SU-DHL-6 (cell line): Measurements from ENCODE around the gene CDKL1.

Experiments used
- H2AFZ ChIP-seq: fragments of 200-600 bp; sonication (generic); 2 replicates; pipeline ENCODE4 v1.6.1; 2014; ENCODE audit warnings: low read depth, mild to moderate bottlenecking, moderate library complexity, mixed read lengths, antibody characterized with exemption, low read length; ENCODE audit not compliant: severe bottlenecking
- H3F3A ChIP-seq: fragments of 200-600 bp; shearing (Covaris generic); 2 replicates; pipeline ENCODE4 v1.6.0; 2016; ENCODE audit warnings: antibody characterized with exemption, mild to moderate bottlenecking; ENCODE audit not compliant: insufficient read depth
- H3K27ac ChIP-seq: fragments of 200-600 bp; sonication (generic); 2 replicates; pipeline ENCODE4 v1.5.1; 2016; ENCODE audit warnings: low read depth, mild to moderate bottlenecking, low read length, moderate library complexity, mixed read lengths
- H3K27me3 ChIP-seq: fragments of 200-600 bp; sonication (generic), shearing (Covaris generic); 2 replicates; pipeline ENCODE4 v1.6.0; 2014; ENCODE audit warnings: mild to moderate bottlenecking, low read length
- H3K36me3 ChIP-seq: fragments of 200-600 bp; sonication (generic); 2 replicates; pipeline ENCODE4 v1.6.1; 2014; ENCODE audit warnings: mild to moderate bottlenecking, low read length, mixed read lengths
- H3K4me2 ChIP-seq: fragments of 300-600, 200-600 bp; shearing (Covaris generic), sonication (generic); 2 replicates; pipeline ENCODE4 v1.6.0; 2014; ENCODE audit warnings: low read length, low read depth, mild to moderate bottlenecking; ENCODE audit not compliant: poor library complexity, severe bottlenecking
- H3K4me3 ChIP-seq: fragments of 200-600 bp; sonication (generic); 2 replicates; pipeline ENCODE4 v1.5.1; 2014; ENCODE audit warnings: antibody characterized with exemption, low read length, mild to moderate bottlenecking, mixed read lengths; ENCODE audit not compliant: insufficient read depth, poor library complexity, severe bottlenecking
- H3K79me2 ChIP-seq: fragments of 200-600 bp; sonication (generic); 2 replicates; pipeline ENCODE4 v1.6.1; 2014; ENCODE audit warnings: mild to moderate bottlenecking, low read length, moderate library complexity; ENCODE audit not compliant: insufficient read depth
- H3K9ac ChIP-seq: fragments of 200-600 bp; sonication (generic); 2 replicates; pipeline ENCODE4 v1.7.0; 2014; ENCODE audit warnings: mild to moderate bottlenecking, low read length
- H3K9me2 ChIP-seq: fragments of 200-600 bp; sonication (generic); replicated peaks from 2 replicates; pipeline ENCODE4 v1.6.1; 2014; ENCODE audit warnings: low read length; ENCODE audit not compliant: insufficient read depth
- H3K9me3 ChIP-seq: fragments of 200-600 bp; sonication (generic); 2 replicates; pipeline ENCODE4 v1.6.1; 2014; ENCODE audit warnings: low read length, mixed read lengths; ENCODE audit not compliant: insufficient read depth
- H4K20me1 ChIP-seq: fragments of 200-600 bp; sonication (generic); 2 replicates; pipeline ENCODE4 v1.6.1; 2014; ENCODE audit warnings: low read depth, mild to moderate bottlenecking, antibody characterized with exemption, low read length, moderate library complexity, mixed read lengths
- EZH2phosphoT487 ChIP-seq: fragments of 200-600 bp; sonication (generic), shearing (Covaris generic); conservative IDR thresholded peaks from 2 replicates; pipeline ENCODE4 v1.6.1; 2018; ENCODE audit warnings: mild to moderate bottlenecking, antibody characterized with exemption, low read length, moderate library complexity, mixed read lengths
- TF ChIP-seq, protein P1 (sequence below): fragments of 200-600 bp; sonication (generic); IDR thresholded peaks from one replicate; pipeline ENCODE4 v1.5.1; 2017; ENCODE audit warnings: antibody characterized with exemption, mild to moderate bottlenecking, low read length, moderate library complexity; ENCODE audit not compliant: insufficient read depth, poor library complexity, severe bottlenecking

The CDKL1 gene

DNA sequence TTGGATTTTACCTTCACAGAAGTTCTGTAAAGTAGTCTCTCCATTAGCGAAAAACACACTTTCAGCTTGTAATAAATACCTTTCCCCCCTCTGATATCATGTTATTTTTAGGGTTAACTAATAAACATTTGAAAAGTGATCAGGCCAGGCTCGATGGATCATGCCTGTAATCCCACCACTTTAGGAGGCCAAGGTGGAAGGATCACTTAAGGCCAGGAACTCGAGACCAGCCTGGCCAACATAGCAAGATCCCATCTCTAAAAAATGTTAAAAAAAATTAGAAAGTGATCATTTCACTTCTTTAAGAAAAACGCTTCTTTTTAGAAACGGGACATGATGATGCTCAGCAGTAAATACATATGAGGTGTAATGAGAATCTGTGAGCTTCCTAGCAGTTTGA, 2.0 kb downstream of the CDKL1 start:
- Histone ChIP-seq H3F3A (peaks cover 7% of the 10 kb centered on the region; the same call in 1 of the 2 replicates), H3K4me2 (no peak overlapping the region), H3K27ac (no peak overlapping the region)

DNA sequence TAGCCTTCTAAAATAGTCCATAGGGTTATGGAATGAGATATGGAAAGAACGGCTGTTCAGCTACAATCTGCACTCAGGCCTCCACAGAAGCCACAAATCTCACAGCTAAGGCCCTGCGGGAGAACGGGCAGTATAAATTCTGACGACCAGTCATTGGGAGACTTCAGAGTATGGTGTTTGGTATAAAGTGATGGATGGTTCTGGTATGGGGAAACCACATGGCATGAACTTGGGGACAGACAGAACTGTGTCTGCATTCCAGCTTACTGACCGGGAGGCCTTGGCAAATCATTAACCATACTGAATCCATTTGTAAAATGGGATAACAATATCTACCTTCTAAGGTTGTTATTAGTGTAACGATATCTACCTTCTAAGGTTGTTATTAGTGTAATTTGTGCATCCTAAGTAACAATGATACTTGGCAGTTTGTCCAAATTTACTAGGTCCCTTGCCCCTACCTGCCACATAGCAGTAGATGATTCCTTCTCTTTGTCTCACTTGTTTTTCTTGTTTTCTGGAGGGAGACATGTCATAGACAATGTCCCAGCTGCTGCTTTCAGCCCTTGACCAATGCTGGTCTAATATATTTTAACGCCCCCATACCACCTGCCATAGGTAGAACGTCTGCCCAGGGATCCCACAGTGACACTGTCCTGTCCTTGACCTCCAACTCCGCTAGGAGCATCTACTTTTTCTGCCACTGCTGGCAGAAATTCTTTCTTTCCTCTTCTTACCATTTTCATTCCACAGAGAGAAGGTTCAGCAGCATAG, 6.8 kb downstream of the CDKL1 start:
- Histone ChIP-seq H3K9me2 (no peaks in the 10 kb centered on the region), H2AFZ (no peak overlapping the region), H3K4me2 (no peak overlapping the region), H3F3A (no peaks in the 10 kb centered on the region), H3K9me3 (no peaks in the 10 kb centered on the region), H3K27ac (no peak overlapping the region), H3K9ac (no peak overlapping the region), H3K79me2 (no peaks in the 10 kb centered on the region), H3K27me3 (no peaks in the 10 kb centered on the region), H4K20me1 (no peaks in the 10 kb centered on the region), H3K4me3 (no peak overlapping the region), H3K36me3 (no peaks in the 10 kb centered on the region)
- no peak for TF ChIP-seq EZH2phosphoT487

More for the DNA sequence above, 2.0 kb downstream of the CDKL1 start:
- no peak overlapping the region for H2AFZ ChIP-seq
- H3K9me3 ChIP-seq, result no peaks in the 10 kb centered on the region
- no peak overlapping the region for H3K4me3 ChIP-seq
- H3K27me3 ChIP-seq, result no peaks in the 10 kb centered on the region
- H4K20me1 ChIP-seq, result no peaks in the 10 kb centered on the region
- no peaks in the 10 kb centered on the region for H3K79me2 ChIP-seq
- H3K9ac ChIP-seq, result no peak overlapping the region
- H3K36me3 ChIP-seq, result no peaks in the 10 kb centered on the region
- no peaks in the 10 kb centered on the region for H3K9me2 ChIP-seq
- TF ChIP-seq, protein P1, sequence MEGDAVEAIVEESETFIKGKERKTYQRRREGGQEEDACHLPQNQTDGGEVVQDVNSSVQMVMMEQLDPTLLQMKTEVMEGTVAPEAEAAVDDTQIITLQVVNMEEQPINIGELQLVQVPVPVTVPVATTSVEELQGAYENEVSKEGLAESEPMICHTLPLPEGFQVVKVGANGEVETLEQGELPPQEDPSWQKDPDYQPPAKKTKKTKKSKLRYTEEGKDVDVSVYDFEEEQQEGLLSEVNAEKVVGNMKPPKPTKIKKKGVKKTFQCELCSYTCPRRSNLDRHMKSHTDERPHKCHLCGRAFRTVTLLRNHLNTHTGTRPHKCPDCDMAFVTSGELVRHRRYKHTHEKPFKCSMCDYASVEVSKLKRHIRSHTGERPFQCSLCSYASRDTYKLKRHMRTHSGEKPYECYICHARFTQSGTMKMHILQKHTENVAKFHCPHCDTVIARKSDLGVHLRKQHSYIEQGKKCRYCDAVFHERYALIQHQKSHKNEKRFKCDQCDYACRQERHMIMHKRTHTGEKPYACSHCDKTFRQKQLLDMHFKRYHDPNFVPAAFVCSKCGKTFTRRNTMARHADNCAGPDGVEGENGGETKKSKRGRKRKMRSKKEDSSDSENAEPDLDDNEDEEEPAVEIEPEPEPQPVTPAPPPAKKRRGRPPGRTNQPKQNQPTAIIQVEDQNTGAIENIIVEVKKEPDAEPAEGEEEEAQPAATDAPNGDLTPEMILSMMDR, result no peak
- TF ChIP-seq EZH2phosphoT487, result no peak

DNA sequence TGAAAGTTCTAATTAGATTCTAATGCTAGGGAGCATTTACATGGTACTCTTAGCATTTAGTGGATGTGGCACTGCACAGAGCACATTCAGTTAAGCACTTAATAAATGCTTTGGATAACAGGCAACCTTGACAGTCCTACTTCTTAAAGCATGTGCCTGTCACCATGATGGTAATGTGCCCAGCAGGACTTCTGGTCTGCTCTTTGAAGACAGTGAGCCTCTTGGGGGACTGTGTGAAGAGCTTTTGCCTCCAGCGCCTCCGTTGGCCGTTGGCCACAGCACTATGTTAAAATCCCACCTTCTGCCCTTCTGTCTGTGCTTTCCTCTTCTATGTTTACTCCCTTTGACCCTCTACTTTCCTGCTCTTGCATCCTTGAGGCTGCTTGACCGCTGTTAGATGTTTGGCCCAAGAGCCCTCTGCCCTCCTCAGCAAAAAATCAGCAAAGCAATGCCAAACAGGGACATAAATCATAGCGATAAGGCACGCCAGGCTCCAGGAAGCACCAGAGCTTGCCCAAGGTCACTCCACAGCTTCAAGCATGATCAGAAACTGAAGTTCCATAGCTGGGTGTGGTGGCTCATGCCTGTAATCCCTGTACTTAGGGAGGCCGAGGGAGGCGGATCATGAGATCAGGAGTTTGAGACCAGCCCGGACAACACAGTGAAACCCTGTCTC, 8.3 kb downstream of the CDKL1 start:
- Histone ChIP-seq H3K4me2 (no peak overlapping the region), H3K9me2 (no peaks in the 10 kb centered on the region), H3K4me3 (no peak overlapping the region), H4K20me1 (no peaks in the 10 kb centered on the region), H3K27ac (no peak overlapping the region), H3K9me3 (no peaks in the 10 kb centered on the region), H2AFZ (no peak overlapping the region), H3K9ac (no peak overlapping the region), H3K27me3 (no peaks in the 10 kb centered on the region), H3F3A (no peaks in the 10 kb centered on the region), H3K36me3 (no peaks in the 10 kb centered on the region), H3K79me2 (no peaks in the 10 kb centered on the region)
- TF ChIP-seq EZH2phosphoT487, result no peak
- TF ChIP-seq, protein P1, result no peak

DNA sequence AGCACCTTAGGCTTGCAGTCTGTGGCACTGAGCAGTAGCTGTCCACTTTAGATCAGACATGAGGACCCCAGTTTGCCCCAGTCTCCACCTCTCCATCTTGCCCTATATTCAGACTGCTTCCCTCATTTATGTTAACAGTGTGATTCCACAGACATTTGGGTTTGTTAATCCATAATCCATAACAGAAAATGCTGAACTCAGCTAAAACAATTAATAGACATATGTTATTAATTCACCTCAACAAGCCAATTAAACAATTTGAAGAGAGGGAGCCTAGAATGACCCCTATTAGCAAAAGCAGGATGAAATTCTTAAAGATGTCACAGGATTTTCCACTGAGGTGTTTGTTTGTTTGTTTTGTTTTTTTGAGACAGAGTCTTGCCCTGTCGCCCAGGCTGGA, 9.1 kb downstream of the CDKL1 start:
- Histone ChIP-seq H3K27ac (no peak overlapping the region), H3K9me3 (no peaks in the 10 kb centered on the region), H3K9me2 (no peaks in the 10 kb centered on the region), H4K20me1 (no peaks in the 10 kb centered on the region), H3K79me2 (no peaks in the 10 kb centered on the region), H3K27me3 (no peaks in the 10 kb centered on the region), H3K9ac (no peak overlapping the region), H3K4me3 (no peak overlapping the region), H3F3A (no peaks in the 10 kb centered on the region), H2AFZ (no peak overlapping the region), H3K4me2 (no peak overlapping the region), H3K36me3 (no peaks in the 10 kb centered on the region)
- no peak for TF ChIP-seq EZH2phosphoT487
- TF ChIP-seq, protein P1, result no peak
